Stimulated activated CD8-positive, alpha-beta memory T cell treated with anti-CD3 and anti-CD28 coated beads, Interleukin-4, amount 100 ng/mL, for 1 hour (primary cell): ENCODE data around the gene ZNF683.
"Not testable (repeated sequence)": the region's sequence is repeated elsewhere in the genome, so short reads cannot be mapped to it uniquely, and the experiment has no call there.

Experiments
- DNase-seq, 2 donors: peaks; one replicate each; pipeline ENCODE4 v3.0.0-alpha.2; 2020; ENCODE audit warnings: low read depth in 2 of 2, low spot score in 1 of 2

Gene ZNF683

GRCh38 chr1:26385063-26385462, 12.5 kb upstream of the ZNF683 start:
- not testable (repeated sequence) for DNase-seq

GRCh38 chr1:26384076-26384475, 11.5 kb upstream of the ZNF683 start:
- no peak for DNase-seq

- DNase-seq: no peak
These were observed 6.3 kb upstream of the ZNF683 start for GRCh38 chr1:26378879-26379251.

GRCh38 chr1:26378088-26378878, 5.7 kb upstream of the ZNF683 start:
- DNase-seq: peak; percentile 47 to 64

GRCh38 chr1:26376050-26376449, 3.5 kb upstream of the ZNF683 start:
- no peak for DNase-seq

GRCh38 chr1:26375081-26375480, 2.5 kb upstream of the ZNF683 start:
- DNase-seq: no peak

GRCh38 chr1:26374361-26374760, 1.8 kb upstream of the ZNF683 start:
- DNase-seq: not testable (repeated sequence)

- DNase-seq: no peak
These were observed 1.2 kb upstream of the ZNF683 start for GRCh38 chr1:26373789-26374188.

- peak in 1 of 2 donors; percentile 28 for DNase-seq
These were observed 731 bp upstream of the ZNF683 start for GRCh38 chr1:26373281-26373680.

- no peak for DNase-seq
These were observed 511 bp downstream of the ZNF683 start for GRCh38 chr1:26372039-26372438.

- DNase-seq: no peak
These were observed 1.8 kb downstream of the ZNF683 start for GRCh38 chr1:26370591-26371382.

- DNase-seq: no peak
These were observed 4.1 kb downstream of the ZNF683 start for GRCh38 chr1:26368486-26368885.

- no peak for DNase-seq
These were observed 4.5 kb downstream of the ZNF683 start for GRCh38 chr1:26368006-26368405.

- no peak for DNase-seq
These were observed 5.1 kb downstream of the ZNF683 start for GRCh38 chr1:26367441-26367840.

GRCh38 chr1:26364956-26365355, 7.6 kb downstream of the ZNF683 start:
- no peak for DNase-seq

- DNase-seq: peak; percentile 72 to 74
These were observed 8.8 kb downstream of the ZNF683 start for GRCh38 chr1:26363549-26364448.

- DNase-seq: no peak
These were observed 10.2 kb downstream of the ZNF683 start for GRCh38 chr1:26362331-26362730.

- no peak for DNase-seq
These were observed 10.9 kb downstream of the ZNF683 start for GRCh38 chr1:26361605-26362122.

GRCh38 chr1:26360807-26361604, 11.5 kb downstream of the ZNF683 start:
- no peak for DNase-seq
